GM12891 (cell line): ENCODE data around the gene PON2.

Experiments used
- DNase-seq: peaks from one replicate; pipeline ENCODE4 v3.0.0; 2011; ENCODE audit warnings: low spot score; ENCODE audit not compliant: insufficient read length
- FAIRE-seq: peaks from 2 replicates; lab custom pipeline; 2011; peaks lifted over from hg19 to GRCh38; lab: Jason Lieb, UNC
- PAX5 ChIP-seq: IDR thresholded peaks from 2 replicates; pipeline ENCODE4 v1.6.1; 2011; ENCODE audit warnings: low read length, moderate library complexity, mild to moderate bottlenecking; ENCODE audit not compliant: insufficient read depth, severe bottlenecking
- POLR2A ChIP-seq: IDR thresholded peaks from 2 replicates; pipeline ENCODE4 v1.6.1; 2011; ENCODE audit warnings: low read depth, low read length, control low read depth
- POLR2AphosphoS5 ChIP-seq: IDR thresholded peaks from 2 replicates; pipeline ENCODE4 v1.6.1; 2011; ENCODE audit warnings: low read depth, low read length, control low read depth
- POU2F2 ChIP-seq: IDR thresholded peaks from 2 replicates; pipeline ENCODE4 v1.6.1; 2011; ENCODE audit warnings: low read depth, mild to moderate bottlenecking, control low read depth, low read length, moderate library complexity
- SPI1 ChIP-seq: IDR thresholded peaks from 2 replicates; pipeline ENCODE4 v1.6.1; 2011; ENCODE audit warnings: low read depth, low read length, control low read depth
- TAF1 ChIP-seq: IDR thresholded peaks from 2 replicates; pipeline ENCODE4 v1.6.1; 2011; ENCODE audit warnings: low read depth, low read length, control low read depth

The PON2 gene

GRCh38 chr7:95357623-95358022, 77.2 kb downstream of the PON2 start:
- no peak for TF ChIP-seq TAF1
- no peak for TF ChIP-seq PAX5
- TF ChIP-seq POLR2A, result no peak
- TF ChIP-seq SPI1, result no peak
- TF ChIP-seq POLR2AphosphoS5, result no peak
- no peak for TF ChIP-seq POU2F2
- DNase-seq (no peak), FAIRE-seq (no peak)
